K562 (cell line): Measurements from ENCODE around the gene ZDHHC1. TPM values are rescaled to one million over a fixed set of nuclear protein-coding genes. Genes with fewer than 3 reads are reported as not detected.

ENCODE experiments used
- ATAC-seq: fragments of 200-7000 bp; cut with Tn5 transposase; 3 replicates; pipeline ENCODE4 v1.9.1; 2020; ENCODE audit warnings: moderate library complexity
- BruUV-seq: library from RNA; stranded (reverse); fragments of 400-500 nt; replicated peaks from 2 replicates; lab custom pipeline; 2021; lab: Mats Ljungman, UMichigan
- CTCF ChIA-PET: fragments of 300-600 bp; formaldehyde crosslinking; extraction: SDS; loops from one replicate; lab custom pipeline; 2021; ENCODE audit warnings: low intra/inter-chr PET ratio; lab: Yijun Ruan, JAX
- POLR2A ChIA-PET: fragments of 300-600, 350-650 bp; sonication (Branson Sonifier 250); formaldehyde crosslinking; extraction: SDS; loops from one replicate; lab custom pipeline; 2021; ENCODE audit warnings: antibody characterized with exemption, inconsistent platforms; lab: Yijun Ruan, JAX
- DNase-seq, 4 experiments: peaks; one replicate each; pipeline versions ENCODE4 v3.0.0 to v3.0.0-alpha.2; 2011 to 2018; ENCODE audit warnings: low spot score in 3 of 4, mixed read lengths in 3 of 4; ENCODE audit errors: extremely low read depth in 1 of 4
- FAIRE-seq: peaks from 2 replicates; lab custom pipeline; 2011; peaks lifted over from hg19 to GRCh38; lab: Jason Lieb, UNC
- H2AFZ ChIP-seq: 2 replicates; pipeline ENCODE4 v1.6.0; 2011; ENCODE audit warnings: low read depth, low read length, control low read depth, inconsistent platforms
- H3K27ac ChIP-seq: fragments of 200-600 bp; 3 replicates; pipeline ENCODE4 v1.8.0; 2011; ENCODE audit warnings: low read depth, mild to moderate bottlenecking, control low read depth, inconsistent platforms, low read length, moderate library complexity, mixed read lengths; ENCODE audit errors: extremely low read depth
- H3K27me3 ChIP-seq, 2 experiments: fragments of 300-600 bp in 1 of 2; 2 replicates in 1 of 2; 3 replicates in 1 of 2; pipeline versions ENCODE4 v1.6.0 to v1.8.0; 2011; ENCODE audit warnings: inconsistent platforms in 2 of 2, low read length in 2 of 2, mild to moderate bottlenecking in 1 of 2, mixed read lengths in 1 of 2, moderate library complexity in 1 of 2; ENCODE audit not compliant: control insufficient read depth in 2 of 2, insufficient read depth in 2 of 2
- H3K36me3 ChIP-seq: fragments of 300-600 bp; 3 replicates; pipeline ENCODE4 v1.8.0; 2011; ENCODE audit warnings: mild to moderate bottlenecking, low read length, inconsistent platforms; ENCODE audit not compliant: control insufficient read depth, insufficient read depth
- H3K4me1 ChIP-seq, 2 experiments: fragments of 200-600 bp in 1 of 2; replicated peaks in 1 of 2; 2 replicates in 1 of 2; 3 replicates in 1 of 2; pipeline versions ENCODE4 v1.5.1 to v1.8.0; 2011; ENCODE audit warnings: inconsistent platforms in 2 of 2, low read length in 2 of 2, mild to moderate bottlenecking in 1 of 2, mixed read lengths in 1 of 2, moderate library complexity in 1 of 2; ENCODE audit not compliant: control insufficient read depth in 2 of 2, insufficient read depth in 2 of 2
- H3K4me2 ChIP-seq: 2 replicates; pipeline ENCODE4 v1.6.1; 2011; ENCODE audit warnings: low read length, control low read depth, inconsistent platforms, mixed read lengths; ENCODE audit not compliant: insufficient read depth
- H3K4me3 ChIP-seq: fragments of 200-600 bp; sonication (generic), shearing (Covaris generic); 2 replicates; pipeline ENCODE4 v1.5.1; 2016; ENCODE audit warnings: control low read depth, inconsistent platforms
- H3K79me2 ChIP-seq: fragments of 200-600 bp; 3 replicates; pipeline ENCODE4 v1.8.0; 2011; ENCODE audit warnings: low read length, inconsistent platforms; ENCODE audit not compliant: control insufficient read depth, insufficient read depth
- H3K9ac ChIP-seq, 2 experiments: 2 replicates each; pipeline versions ENCODE4 v1.6.0 to v1.6.1; 2011; ENCODE audit warnings: low read depth in 2 of 2, low read length in 2 of 2, control low read depth in 1 of 2, inconsistent platforms in 1 of 2, mild to moderate bottlenecking in 1 of 2, mixed read lengths in 1 of 2; ENCODE audit not compliant: insufficient read depth in 1 of 2
- H3K9me1 ChIP-seq: one replicate; pipeline ENCODE4 v1.6.0; 2011; ENCODE audit warnings: inconsistent platforms, mild to moderate bottlenecking, low read length, moderate library complexity; ENCODE audit not compliant: control insufficient read depth, insufficient read depth
- H3K9me3 ChIP-seq: replicated peaks from 2 replicates; pipeline ENCODE4 v1.5.1; 2011; ENCODE audit warnings: low read depth, low read length, inconsistent platforms; ENCODE audit not compliant: control insufficient read depth, insufficient read depth
- H4K20me1 ChIP-seq: replicated peaks from 2 replicates; pipeline ENCODE4 v1.6.1; 2011; ENCODE audit warnings: low read length, inconsistent platforms, mixed read lengths; ENCODE audit not compliant: control insufficient read depth, insufficient read depth
- DDX20 ChIP-seq: fragments of 450-650 bp; IDR thresholded peaks from 2 replicates; pipeline ENCODE4 v1.6.1; 2016; ENCODE audit warnings: missing genetic modification characterization, low read depth, mild to moderate bottlenecking, missing compliant biosample characterization, moderate library complexity
- FOXM1 ChIP-seq, 2 experiments: fragments of 450-650 bp in 1 of 2; sonication (generic) in 1 of 2; formaldehyde crosslinking in 1 of 2; IDR thresholded peaks; 2 replicates each; pipeline versions ENCODE4 v1.6.1 to v1.9.0; 2017 to 2022; ENCODE audit warnings: low read depth in 2 of 2, mild to moderate bottlenecking in 2 of 2, missing genetic modification reagents in 1 of 2, moderate library complexity in 1 of 2
- ZSCAN29 ChIP-seq: fragments of 450-650 bp; IDR thresholded peaks from 2 replicates; pipeline ENCODE4 v1.6.1; 2017
- WGBS: fragments of 100-300 bp; shearing (Covaris generic); methylation state at CpG from one replicate; pipeline ENCODE4 v1.1.6; 2016; ENCODE audit warnings: low coverage, mixed read lengths; ENCODE audit not compliant: insufficient coverage; ENCODE audit errors: missing lambda C conversion rate; 5-methylcytosine and 5-hydroxymethylcytosine counted together
- in situ Hi-C: fragments of 300-500 bp; cut with MboI; formaldehyde crosslinking; loops from 4 replicates; pipeline ENCODE4 v1.15.0; 2018; ENCODE audit warnings: inconsistent platforms, mixed read lengths
- intact Hi-C: fragments of 100-400 bp; cut with micrococcal nuclease; formaldehyde crosslinking; loops from 2 replicates; pipeline ENCODE4 v1.14.2; 2022
- polyA plus RNA-seq, 8 experiments: library from polyadenylated mRNA; depleted of rRNA in 4 of 8; stranded (reverse) in 5 of 8; unstranded in 3 of 8; fragments of >200 nt; fragmentation: Nextera tagmentation in 2 of 8; fragmentation: Illumina TruSeq in 1 of 8; extraction: Ambion mirVana in 2 of 8; extraction: Trizol in 1 of 8; gene quantifications; 2 replicates each; pipeline versions ENCODE4 v1.2.1 to v1.2.3, GENCODE V29; 2011 to 2014; ENCODE audit warnings: inconsistent platforms in 1 of 8, missing spikeins in 1 of 8
- total RNA-seq, 7 experiments: library from RNA; depleted of rRNA in 6 of 7; stranded (reverse); fragments of >200 nt in 6 of 7; fragmentation: Illumina TruSeq in 2 of 7; extraction: Trizol in 2 of 7; gene quantifications; 2 replicates each; pipeline versions ENCODE4 v1.2.1 to v1.2.3, GENCODE V29; 2011 to 2021; ENCODE audit warnings: low replicate concordance in 1 of 7
- TF ChIP-seq, protein P1 (sequence below): fragments of 250-450 bp; sonication (Bioruptor Pico); IDR thresholded peaks from 2 replicates; pipeline ENCODE4 v1.5.0; 2022; ENCODE audit warnings: mild to moderate bottlenecking

The ZDHHC1 gene
- total and polyA plus RNA-seq, 9 of the 15 experiments (the other 6 are each of a cell fraction or from before 2014, with no cell fraction given), result 0.06 to 0.77 (median 0.25) TPM; not detected in 4

DNA sequence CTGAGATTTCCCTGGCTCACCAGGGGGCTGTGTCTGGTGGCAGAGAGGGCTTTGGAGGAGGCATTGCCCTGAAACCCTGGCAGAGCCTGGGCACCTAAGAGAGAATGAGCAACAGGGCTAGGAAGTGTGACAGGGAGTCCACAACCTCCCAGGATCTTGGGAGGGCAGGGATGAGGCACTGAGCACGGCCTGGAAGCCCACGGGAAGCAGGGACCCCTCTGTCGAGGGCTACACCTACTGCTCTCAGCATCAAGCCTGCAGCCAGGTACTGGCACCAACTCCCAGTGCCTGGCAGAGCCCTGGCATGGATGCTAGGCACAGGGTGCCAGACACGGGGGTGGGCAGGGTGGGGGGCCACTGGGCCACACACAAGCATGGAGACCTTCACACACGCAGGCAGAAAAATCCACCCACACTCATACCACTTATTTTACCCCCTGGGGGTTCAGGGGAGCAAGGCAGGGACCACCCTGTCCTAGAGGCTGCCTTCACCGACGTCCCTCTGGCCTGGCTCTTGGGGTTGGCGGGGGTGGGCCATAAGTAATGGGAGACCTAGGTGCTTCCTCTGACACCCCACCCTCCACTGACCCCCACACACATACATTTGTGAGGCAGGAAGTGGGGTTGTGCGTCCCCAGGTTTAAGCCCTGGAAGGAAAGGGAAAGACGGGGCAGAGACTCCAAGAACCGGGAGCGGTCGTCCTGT lies 13.7 kb upstream of the ZDHHC1 start:
- Histone ChIP-seq H3K79me2 (no peaks in the 10 kb centered on the region), H3K4me2 (peak overlapping the region; percentile 57), H3K9me3 (no peaks in the 10 kb centered on the region), H3K27ac (no peak overlapping the region), H3K27me3 (peaks cover 0 to 11% of the 10 kb centered on the region in 2 experiments; a peak in 1 of 5 replicates), H2AFZ (peak overlapping the region; percentile 80), H4K20me1 (peaks cover 13% of the 10 kb centered on the region; the same call in 1 of the 2 replicates), H3K9me1 (peaks cover 3% of the 10 kb centered on the region), H3K36me3 (no peaks in the 10 kb centered on the region), H3K9ac (peak overlapping the region in 1 of 2 experiments; percentile 80; a peak in 2 of 4 replicates), H3K4me1 (peaks cover 6 to 25% of the 10 kb centered on the region in 2 experiments; a peak in 3 of 5 replicates), H3K4me3 (peak overlapping the region; percentile 38)
- ATAC-seq (no peak), DNase-seq (no peak), FAIRE-seq (no peak)
- WGBS, result 37% methylated on average over 12 of the region's 13 CpGs
- TF ChIP-seq, protein P1, sequence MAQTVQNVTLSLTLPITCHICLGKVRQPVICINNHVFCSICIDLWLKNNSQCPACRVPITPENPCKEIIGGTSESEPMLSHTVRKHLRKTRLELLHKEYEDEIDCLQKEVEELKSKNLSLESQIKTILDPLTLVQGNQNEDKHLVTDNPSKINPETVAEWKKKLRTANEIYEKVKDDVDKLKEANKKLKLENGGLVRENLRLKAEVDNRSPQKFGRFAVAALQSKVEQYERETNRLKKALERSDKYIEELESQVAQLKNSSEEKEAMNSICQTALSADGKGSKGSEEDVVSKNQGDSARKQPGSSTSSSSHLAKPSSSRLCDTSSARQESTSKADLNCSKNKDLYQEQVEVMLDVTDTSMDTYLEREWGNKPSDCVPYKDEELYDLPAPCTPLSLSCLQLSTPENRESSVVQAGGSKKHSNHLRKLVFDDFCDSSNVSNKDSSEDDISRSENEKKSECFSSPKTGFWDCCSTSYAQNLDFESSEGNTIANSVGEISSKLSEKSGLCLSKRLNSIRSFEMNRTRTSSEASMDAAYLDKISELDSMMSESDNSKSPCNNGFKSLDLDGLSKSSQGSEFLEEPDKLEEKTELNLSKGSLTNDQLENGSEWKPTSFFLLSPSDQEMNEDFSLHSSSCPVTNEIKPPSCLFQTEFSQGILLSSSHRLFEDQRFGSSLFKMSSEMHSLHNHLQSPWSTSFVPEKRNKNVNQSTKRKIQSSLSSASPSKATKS (CRISPR knock-in tag), result no peak
- TF ChIP-seq FOXM1 (IDR thresholded peaks at IDR 0.05; ENCODE audit: low read depth) (no peak), FOXM1 (CRISPR knock-in tag; IDR thresholded peaks at IDR 0.05; ENCODE audit: low read depth) (0 out of 2 replicates have a peak, but pooled peaks have one; percentile 28), DDX20 (no peak), ZSCAN29 (no peak)
- intact Hi-C loops (loop anchor here (2.0 to 10.0 kb wide), 3 partner anchors 17 to 85 kb away; no protein-coding TSS in a partner anchor), in situ Hi-C loops (no loop called here)
- BruUV-seq, result no TSS peak
- POLR2A ChIA-PET, result interaction anchor here (1.0 to 3.0 kb wide), 2 partner anchors 12 to 36 kb away, joined by 4 to 12 read pairs; no protein-coding TSS in a partner anchor
- CTCF ChIA-PET, result interaction anchor here (1.5 kb wide), 1 partner anchor 35 kb away, joined by 5 read pairs; no protein-coding TSS in a partner anchor
